PFSK-1 (cell line): Measurements from ENCODE around the gene CEL.

Experiments used
- FOXP2 ChIP-seq: optimal IDR thresholded peaks from 2 replicates; pipeline ENCODE3; 2011; ENCODE audit warnings: borderline replicate concordance, control low read depth, inconsistent platforms; ENCODE audit not compliant: insufficient read depth; ENCODE audit errors: extremely low read length, extremely low read depth
- POLR2AphosphoS5 ChIP-seq: IDR thresholded peaks from 2 replicates; pipeline ENCODE4 v1.6.1; 2012; ENCODE audit warnings: low read depth, mild to moderate bottlenecking, control low read depth, low read length, moderate library complexity
- SIN3A ChIP-seq: IDR thresholded peaks from 2 replicates; pipeline ENCODE4 v1.6.1; 2012; ENCODE audit warnings: mild to moderate bottlenecking, low read length, moderate library complexity, borderline replicate concordance; ENCODE audit not compliant: insufficient read depth
- TAF1 ChIP-seq: IDR thresholded peaks from 2 replicates; pipeline ENCODE4 v1.6.1; 2012; ENCODE audit warnings: low read length, control low read depth, borderline replicate concordance; ENCODE audit not compliant: insufficient read depth
- TF ChIP-seq, protein P1 (sequence below), 2 experiments: IDR thresholded peaks; 2 replicates each; pipeline versions ENCODE4 v1.6.1 to v1.8.0; 2011 to 2012; ENCODE audit warnings: low read depth in 2 of 2, low read length in 2 of 2, control low read depth in 1 of 2, inconsistent platforms in 1 of 2, mild to moderate bottlenecking in 1 of 2, moderate library complexity in 1 of 2; ENCODE audit not compliant: insufficient read depth in 1 of 2

Gene CEL

DNA sequence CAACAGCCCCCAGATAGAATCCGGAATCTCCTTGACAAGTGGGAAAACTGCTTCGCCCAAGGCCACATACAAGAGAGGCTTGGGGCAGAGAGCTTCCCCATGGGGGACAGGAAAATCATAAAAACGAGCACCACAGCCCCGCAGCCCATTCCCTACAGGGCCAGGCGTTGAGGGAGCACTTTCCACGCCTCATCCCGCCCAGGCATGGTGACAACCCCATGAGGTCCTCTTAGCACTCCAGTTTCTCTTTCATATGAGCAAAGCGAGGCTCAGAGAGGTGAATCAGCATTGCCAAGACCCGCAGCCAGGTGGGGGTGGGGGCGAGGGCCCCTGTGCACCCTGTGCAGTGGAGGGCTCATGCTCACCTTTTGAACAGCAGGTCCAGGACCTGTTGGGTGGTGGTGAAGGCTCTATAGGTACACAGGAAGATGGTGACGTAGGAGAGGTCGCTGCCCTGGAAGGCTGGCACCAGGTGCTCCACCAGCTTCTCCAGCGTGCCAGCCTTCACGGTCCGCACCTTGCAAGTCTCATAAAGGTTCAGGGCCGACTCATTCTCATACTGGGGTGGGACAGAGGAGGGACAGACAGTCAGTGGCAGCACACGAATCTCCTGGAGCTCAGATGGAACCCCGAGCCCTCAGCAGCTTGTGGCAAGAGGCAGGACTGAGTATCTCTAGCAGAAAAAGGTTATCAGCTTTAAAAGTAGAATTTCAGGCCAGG, 48.3 kb downstream of the CEL start:
- TF ChIP-seq FOXP2, result no peak
- no peak for TF ChIP-seq POLR2AphosphoS5

DNA sequence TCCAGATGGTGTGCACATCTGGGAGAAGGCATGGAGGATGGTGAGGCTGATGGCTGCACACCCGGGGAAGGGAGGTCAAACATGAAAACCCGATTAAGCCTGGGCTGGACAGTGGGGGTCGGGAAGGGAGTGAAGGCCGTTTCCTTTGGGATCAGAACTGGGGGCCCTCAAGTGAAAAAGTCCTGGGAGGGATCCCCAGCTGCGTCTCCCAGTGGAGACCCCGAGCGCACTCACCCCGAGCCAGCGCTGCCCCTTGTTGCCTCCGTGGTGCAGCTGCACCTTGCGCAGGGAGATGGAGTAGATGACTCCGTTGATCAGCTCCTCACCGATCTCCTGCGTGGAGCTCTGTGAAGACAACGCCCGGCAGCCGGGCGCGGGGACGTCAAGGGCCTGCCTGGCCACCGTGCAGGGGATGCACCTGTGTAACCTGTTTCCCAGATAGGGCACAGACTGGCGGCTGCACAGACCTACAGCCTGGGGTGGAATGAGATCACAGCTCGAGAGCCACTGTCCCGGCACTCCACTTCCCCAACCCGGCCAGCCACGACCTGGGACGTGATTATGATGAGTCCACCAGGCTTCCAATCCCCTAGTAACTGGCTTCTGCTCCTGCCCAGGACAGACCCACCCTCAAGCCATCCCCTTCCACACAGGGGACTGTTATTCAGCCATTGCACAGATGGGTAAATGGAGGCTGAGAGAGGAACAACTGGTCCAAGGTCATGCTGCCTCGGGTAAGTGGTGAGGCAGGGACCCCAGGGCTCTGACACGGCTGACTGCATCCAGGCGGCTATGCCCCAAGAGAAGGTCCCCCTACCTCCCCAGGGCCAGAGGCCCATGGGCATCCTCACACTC, 50.3 kb downstream of the CEL start:
- TF ChIP-seq, protein P1, sequence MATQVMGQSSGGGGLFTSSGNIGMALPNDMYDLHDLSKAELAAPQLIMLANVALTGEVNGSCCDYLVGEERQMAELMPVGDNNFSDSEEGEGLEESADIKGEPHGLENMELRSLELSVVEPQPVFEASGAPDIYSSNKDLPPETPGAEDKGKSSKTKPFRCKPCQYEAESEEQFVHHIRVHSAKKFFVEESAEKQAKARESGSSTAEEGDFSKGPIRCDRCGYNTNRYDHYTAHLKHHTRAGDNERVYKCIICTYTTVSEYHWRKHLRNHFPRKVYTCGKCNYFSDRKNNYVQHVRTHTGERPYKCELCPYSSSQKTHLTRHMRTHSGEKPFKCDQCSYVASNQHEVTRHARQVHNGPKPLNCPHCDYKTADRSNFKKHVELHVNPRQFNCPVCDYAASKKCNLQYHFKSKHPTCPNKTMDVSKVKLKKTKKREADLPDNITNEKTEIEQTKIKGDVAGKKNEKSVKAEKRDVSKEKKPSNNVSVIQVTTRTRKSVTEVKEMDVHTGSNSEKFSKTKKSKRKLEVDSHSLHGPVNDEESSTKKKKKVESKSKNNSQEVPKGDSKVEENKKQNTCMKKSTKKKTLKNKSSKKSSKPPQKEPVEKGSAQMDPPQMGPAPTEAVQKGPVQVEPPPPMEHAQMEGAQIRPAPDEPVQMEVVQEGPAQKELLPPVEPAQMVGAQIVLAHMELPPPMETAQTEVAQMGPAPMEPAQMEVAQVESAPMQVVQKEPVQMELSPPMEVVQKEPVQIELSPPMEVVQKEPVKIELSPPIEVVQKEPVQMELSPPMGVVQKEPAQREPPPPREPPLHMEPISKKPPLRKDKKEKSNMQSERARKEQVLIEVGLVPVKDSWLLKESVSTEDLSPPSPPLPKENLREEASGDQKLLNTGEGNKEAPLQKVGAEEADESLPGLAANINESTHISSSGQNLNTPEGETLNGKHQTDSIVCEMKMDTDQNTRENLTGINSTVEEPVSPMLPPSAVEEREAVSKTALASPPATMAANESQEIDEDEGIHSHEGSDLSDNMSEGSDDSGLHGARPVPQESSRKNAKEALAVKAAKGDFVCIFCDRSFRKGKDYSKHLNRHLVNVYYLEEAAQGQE (IDR thresholded peaks at IDR 0.05; ENCODE audit: insufficient read depth in 1 of 2, low read depth in 2 of 2, low read length in 2 of 2), result no peak
- TF ChIP-seq POLR2AphosphoS5 (no peak), FOXP2 (no peak), TAF1 (no peak), SIN3A (no peak)

DNA sequence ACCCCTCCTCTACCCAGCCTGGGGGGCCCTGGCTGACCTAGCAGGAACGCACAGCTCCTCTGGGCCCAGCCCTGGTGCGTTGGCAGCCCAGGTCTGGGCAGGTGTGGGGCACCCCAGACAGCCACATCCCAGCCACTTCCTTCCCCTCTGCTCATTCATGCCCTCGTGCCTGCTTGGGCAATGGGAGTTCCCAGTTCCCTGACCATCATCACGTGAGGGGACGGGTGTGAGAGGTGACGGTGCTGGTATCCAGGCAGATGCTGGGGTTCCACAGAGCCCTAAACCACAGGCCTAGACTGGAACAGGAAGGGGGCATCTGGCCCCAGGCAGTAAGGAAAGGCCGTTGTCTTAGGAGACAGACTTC, 50.9 kb downstream of the CEL start:
- TF ChIP-seq FOXP2 (no peak), POLR2AphosphoS5 (no peak), TAF1 (no peak), SIN3A (no peak)
- TF ChIP-seq, protein P1 (IDR thresholded peaks at IDR 0.05; ENCODE audit: insufficient read depth in 1 of 2, low read depth in 2 of 2, low read length in 2 of 2), result no peak

DNA sequence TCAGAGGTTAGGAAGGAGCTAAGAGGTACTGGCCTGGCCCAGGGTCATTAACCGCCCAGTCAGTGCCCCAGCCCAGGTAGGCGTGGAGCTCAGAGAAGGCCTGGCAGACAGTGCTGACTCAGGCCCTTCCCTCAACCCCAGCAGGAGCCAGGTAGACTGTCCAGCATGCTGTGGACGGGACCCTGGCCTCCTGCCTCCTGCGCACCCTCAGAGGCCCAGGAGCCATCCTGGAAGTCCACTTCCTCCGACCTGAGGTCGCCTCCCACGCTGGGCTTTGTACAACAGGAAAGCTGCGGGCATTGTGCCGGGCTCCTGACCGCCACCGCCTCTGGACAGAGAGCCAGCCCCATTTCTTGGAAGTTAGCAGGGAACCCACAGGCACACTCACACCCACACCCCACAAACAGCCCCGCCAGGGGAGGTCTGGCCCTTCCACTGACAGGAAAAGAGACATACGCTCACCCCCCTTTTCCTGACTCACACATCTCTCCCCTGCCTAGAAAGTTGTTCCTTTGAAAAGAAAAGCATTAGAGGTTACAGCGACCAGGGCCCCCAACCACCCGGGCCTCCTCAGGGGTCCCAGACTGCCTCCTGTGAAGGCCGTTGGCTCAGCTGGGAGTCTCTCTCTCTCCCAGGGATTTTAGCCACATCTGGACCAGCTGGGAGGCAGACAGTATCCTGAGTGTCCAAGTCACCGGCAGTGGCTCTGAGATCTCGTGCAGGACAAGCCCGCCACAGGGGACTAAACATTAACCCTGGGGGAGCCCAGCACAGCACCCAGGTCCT, 51.6 kb downstream of the CEL start:
- TF ChIP-seq SIN3A, result no peak
- TF ChIP-seq, protein P1 (IDR thresholded peaks at IDR 0.05; ENCODE audit: insufficient read depth in 1 of 2, low read depth in 2 of 2, low read length in 2 of 2), result no peak
- TF ChIP-seq TAF1, result no peak
- TF ChIP-seq POLR2AphosphoS5, result no peak
- TF ChIP-seq FOXP2, result no peak

DNA sequence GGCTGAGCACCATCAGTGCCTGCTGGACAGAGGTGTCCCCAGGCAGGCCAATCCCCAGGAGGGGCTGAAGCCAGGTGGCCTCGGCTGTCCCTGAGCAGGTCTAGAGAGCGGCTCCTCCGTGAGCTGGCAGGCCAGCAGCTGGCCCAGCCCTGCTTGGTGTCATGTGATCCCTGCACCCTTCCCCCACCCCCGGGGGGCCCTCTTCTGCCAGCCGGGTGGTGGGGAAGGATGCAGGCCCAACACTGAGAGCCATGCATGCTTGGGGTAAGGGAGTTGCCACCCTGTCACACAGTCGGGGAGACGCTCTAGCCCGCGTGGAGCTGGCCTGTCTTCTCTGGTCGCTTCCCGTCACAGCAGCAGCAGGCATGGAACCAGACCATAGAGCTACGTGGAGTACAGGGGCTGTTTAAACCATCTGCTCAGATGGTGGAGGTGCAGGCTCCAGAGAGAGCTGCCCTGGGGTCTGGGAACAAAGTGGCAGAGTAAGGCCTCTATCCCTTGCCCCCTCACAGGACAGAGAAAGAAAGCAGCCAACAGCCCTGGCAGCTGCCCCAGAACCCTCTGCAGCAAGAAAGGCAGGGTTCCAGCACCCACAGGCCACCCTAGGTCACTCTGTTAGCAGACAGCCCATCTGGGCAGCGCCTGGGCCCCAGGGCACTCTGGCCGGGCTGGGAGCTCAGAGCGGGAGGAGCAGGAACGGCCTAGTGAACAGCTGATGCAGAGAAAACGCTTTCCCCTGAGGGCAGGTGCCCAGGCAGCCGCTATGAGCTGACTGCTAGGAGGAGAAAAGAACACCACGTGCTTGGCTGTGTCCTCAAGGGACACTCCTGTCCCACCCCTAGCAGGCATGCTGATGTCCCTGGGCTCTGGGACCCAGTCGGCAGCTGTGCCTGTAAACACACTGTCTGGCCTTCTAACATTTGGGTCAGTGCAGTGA, 52.4 kb downstream of the CEL start:
- TF ChIP-seq POLR2AphosphoS5 (no peak), TAF1 (no peak), SIN3A (no peak), FOXP2 (no peak)
- TF ChIP-seq, protein P1 (IDR thresholded peaks at IDR 0.05; ENCODE audit: insufficient read depth in 1 of 2, low read depth in 2 of 2, low read length in 2 of 2), result no peak
